Neuron (in vitro differentiated cells): ENCODE results near the gene ADAMTS20.
"Not testable (repeated sequence)": the region's sequence is repeated elsewhere in the genome, so short reads cannot be mapped to it uniquely, and the experiment has no call there.

Experiments
- H2AFZ ChIP-seq: one replicate; pipeline ENCODE4 v1.6.1; 2013; ENCODE audit warnings: low read depth, mild to moderate bottlenecking, inconsistent platforms, low read length, moderate library complexity
- H3K27me3 ChIP-seq: one replicate; pipeline ENCODE4 v1.6.1; 2013; ENCODE audit warnings: low read length; ENCODE audit not compliant: insufficient read depth
- H3K36me3 ChIP-seq: one replicate; pipeline ENCODE4 v1.6.1; 2013; ENCODE audit warnings: low read length; ENCODE audit not compliant: insufficient read depth
- H3K4me1 ChIP-seq: one replicate; pipeline ENCODE4 v1.6.1; 2013; ENCODE audit warnings: low read length; ENCODE audit not compliant: insufficient read depth
- H3K4me3 ChIP-seq: 2 replicates; pipeline ENCODE4 v1.5.1; 2013; ENCODE audit warnings: mild to moderate bottlenecking, low read length, moderate library complexity
- H3K9me3 ChIP-seq: one replicate; pipeline ENCODE4 v1.6.1; 2013; ENCODE audit warnings: low read length

Gene ADAMTS20

DNA sequence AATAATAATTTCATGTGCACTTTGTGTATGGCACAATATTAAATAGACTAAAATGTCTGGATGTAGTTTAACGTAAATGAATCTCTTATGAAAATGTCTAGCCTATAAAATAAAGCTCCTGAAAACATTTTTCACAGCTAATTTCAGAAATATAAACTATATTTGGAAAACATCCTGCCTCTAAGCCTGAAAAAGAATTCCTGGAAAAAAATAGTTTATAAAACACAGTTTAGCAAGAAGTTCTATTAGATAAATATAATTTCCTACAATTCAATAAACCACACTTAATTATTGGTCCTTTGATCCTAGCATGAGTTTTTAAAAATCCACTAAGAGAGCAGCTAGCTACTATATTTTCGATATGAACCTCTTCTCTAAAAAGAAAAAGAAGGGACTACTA is 159.9 kb downstream of the ADAMTS20 start:
- no peak overlapping the region for H2AFZ ChIP-seq
- H3K4me1 ChIP-seq, result no peaks in the 10 kb centered on the region
- H3K4me3 ChIP-seq, result no peak overlapping the region
- no peaks in the 10 kb centered on the region for H3K9me3 ChIP-seq
- no peaks in the 10 kb centered on the region for H3K36me3 ChIP-seq
- no peaks in the 10 kb centered on the region for H3K27me3 ChIP-seq

- Histone ChIP-seq H3K27me3 (no peaks in the 10 kb centered on the region), H3K36me3 (no peaks in the 10 kb centered on the region), H3K4me1 (no peaks in the 10 kb centered on the region), H3K9me3 (no peaks in the 10 kb centered on the region), H2AFZ (no peak overlapping the region), H3K4me3 (no peak overlapping the region)
Measured at GRCh38 chr12:43381879-43382278, 170.1 kb downstream of the ADAMTS20 start.

DNA sequence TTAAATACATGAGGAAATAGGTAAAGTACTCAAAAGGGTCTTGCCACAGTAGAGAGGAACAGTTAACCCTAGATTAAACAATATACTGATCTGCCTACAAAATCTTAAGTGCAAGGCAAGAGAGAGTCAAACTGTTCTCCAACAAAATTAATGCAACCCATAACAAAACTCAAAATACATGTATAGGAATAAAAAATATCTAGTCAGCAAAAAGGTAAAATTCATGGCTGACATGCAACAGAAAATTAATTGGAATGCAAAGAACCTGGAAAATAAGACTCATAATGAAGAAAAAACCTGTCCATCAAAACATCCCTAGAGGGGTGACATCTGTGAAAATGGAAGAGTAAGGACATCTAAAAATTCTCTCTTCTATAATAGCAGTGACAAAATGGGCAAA is 173.6 kb downstream of the ADAMTS20 start:
- no peaks in the 10 kb centered on the region for H3K4me1 ChIP-seq
- H3K36me3 ChIP-seq, result no peaks in the 10 kb centered on the region
- H3K4me3 ChIP-seq, result no peak overlapping the region
- H2AFZ ChIP-seq, result no peak overlapping the region
- no peaks in the 10 kb centered on the region for H3K27me3 ChIP-seq
- H3K9me3 ChIP-seq, result no peaks in the 10 kb centered on the region

- Histone ChIP-seq H3K9me3 (no peaks in the 10 kb centered on the region), H3K27me3 (no peaks in the 10 kb centered on the region)
Measured at GRCh38 chr12:43370263-43370662, 181.7 kb downstream of the ADAMTS20 start.

GRCh38 chr12:43362910-43363694 is 188.9 kb downstream of the ADAMTS20 start:
- no peaks in the 10 kb centered on the region for H3K4me1 ChIP-seq
- H2AFZ ChIP-seq, result no peak overlapping the region
- no peak overlapping the region for H3K4me3 ChIP-seq
- no peaks in the 10 kb centered on the region for H3K27me3 ChIP-seq
- H3K9me3 ChIP-seq, result no peaks in the 10 kb centered on the region
- no peaks in the 10 kb centered on the region for H3K36me3 ChIP-seq

More at GRCh38 chr12:43370263-43370662, 181.7 kb downstream of the ADAMTS20 start:
- no peak overlapping the region for H2AFZ ChIP-seq
- no peaks in the 10 kb centered on the region for H3K36me3 ChIP-seq
- H3K4me1 ChIP-seq, result no peaks in the 10 kb centered on the region
- no peak overlapping the region for H3K4me3 ChIP-seq

DNA sequence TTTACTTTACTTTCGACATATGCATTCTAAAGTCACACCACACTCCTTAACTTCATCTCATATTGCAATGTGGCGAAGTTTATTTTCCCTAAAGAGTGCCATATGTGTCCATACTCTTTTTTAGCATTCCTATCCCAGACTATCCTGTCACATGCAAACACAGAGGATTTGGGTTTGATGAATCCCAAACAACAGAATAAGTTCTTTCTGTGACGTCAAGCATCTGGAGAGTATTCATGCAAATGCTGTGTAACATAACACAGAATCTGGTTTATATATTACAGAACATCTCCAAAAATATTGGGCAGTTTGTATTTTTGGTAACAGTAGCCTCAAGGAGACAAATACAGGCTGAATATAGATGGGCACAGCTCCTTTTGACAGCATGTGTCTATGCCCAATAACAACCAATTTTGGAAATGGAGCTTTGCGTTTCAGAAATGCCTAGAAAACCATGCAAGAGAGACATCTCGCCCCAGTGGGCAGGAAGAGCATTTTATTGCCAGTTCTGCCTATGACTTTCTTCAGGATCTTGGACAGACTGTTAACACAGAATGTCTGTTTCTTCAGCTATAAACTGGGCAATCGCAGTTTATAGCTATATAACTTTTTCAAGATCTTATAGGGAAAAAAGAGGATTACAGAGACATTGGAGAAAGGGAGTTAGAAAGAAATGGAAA is 190.8 kb downstream of the ADAMTS20 start:
- H3K4me1 ChIP-seq, result no peaks in the 10 kb centered on the region
- no peaks in the 10 kb centered on the region for H3K36me3 ChIP-seq
- H2AFZ ChIP-seq, result no peak overlapping the region
- no peak overlapping the region for H3K4me3 ChIP-seq
- no peaks in the 10 kb centered on the region for H3K9me3 ChIP-seq
- H3K27me3 ChIP-seq, result no peaks in the 10 kb centered on the region

DNA sequence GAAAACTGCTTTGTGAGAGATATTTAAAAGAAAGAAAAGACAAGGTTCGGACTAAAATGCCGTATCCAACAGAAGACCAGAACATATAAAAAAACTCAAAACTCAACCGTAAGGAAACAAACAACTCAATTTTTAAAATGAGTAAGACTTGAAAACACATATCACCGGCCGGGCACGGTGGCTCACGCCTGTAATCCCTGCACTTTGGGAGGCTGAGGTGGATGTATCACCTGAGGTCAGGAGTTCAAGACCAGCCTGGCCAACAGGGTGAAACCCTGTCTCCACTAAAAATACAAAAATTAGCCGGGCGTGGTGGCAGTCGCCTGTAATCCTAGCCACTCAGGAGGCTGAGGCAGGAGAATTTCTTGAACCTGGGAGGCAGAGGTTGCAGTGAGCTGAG is 192.0 kb downstream of the ADAMTS20 start:
- not testable (repeated sequence) for H3K9me3 ChIP-seq, H3K4me3 ChIP-seq, H3K36me3 ChIP-seq, H3K27me3 ChIP-seq, H3K4me1 ChIP-seq, H2AFZ ChIP-seq

DNA sequence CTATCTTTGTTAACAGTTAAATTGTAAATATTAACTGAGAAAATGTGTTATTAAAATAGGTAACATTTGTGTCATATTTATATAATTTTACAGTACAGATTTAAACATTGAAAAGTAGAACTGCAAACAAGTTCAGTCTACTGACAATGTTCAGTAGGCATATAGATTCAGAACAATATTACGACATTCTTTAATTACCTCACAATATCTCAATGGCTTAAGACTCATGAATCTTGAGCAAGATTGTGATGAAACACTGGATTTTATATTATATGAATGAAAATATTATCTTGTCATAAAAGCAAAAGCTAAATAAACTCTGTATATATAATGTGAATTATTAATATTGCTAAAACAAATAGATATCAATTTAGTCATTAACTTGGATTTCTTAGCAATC is 194.9 kb downstream of the ADAMTS20 start:
- H3K9me3 ChIP-seq, result no peaks in the 10 kb centered on the region
- H3K4me3 ChIP-seq, result no peak overlapping the region
- no peaks in the 10 kb centered on the region for H3K4me1 ChIP-seq
- no peaks in the 10 kb centered on the region for H3K27me3 ChIP-seq
- H2AFZ ChIP-seq, result no peak overlapping the region
- H3K36me3 ChIP-seq, result no peaks in the 10 kb centered on the region

DNA sequence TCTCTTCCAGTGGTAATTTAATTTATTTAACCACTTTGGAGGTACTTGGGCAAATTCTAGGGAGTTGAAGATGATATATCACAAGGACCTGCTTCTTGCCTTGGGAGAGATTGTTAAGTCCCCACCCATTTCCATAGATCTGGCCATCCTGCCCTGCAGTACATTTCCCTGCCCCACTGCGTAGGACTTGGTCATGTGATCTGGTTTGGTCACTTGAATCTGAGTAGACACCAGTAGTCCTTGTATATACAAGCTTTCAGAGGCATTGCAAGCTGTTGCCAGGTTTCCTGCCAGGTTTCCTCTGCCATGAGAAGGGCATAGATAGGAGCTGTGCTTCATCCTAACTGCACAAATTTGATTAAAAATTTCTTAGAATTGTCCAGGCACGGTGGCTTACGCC is 200.0 kb downstream of the ADAMTS20 start:
- Histone ChIP-seq H3K9me3 (no peaks in the 10 kb centered on the region), H3K27me3 (no peaks in the 10 kb centered on the region), H3K4me3 (no peak overlapping the region), H2AFZ (no peak overlapping the region), H3K4me1 (no peaks in the 10 kb centered on the region), H3K36me3 (no peaks in the 10 kb centered on the region)

GRCh38 chr12:43349863-43350262 is 202.1 kb downstream of the ADAMTS20 start:
- no peak overlapping the region for H2AFZ ChIP-seq
- H3K9me3 ChIP-seq, result peaks cover 2% of the 10 kb centered on the region
- H3K27me3 ChIP-seq, result no peaks in the 10 kb centered on the region
- H3K4me1 ChIP-seq, result no peaks in the 10 kb centered on the region
- H3K36me3 ChIP-seq, result no peaks in the 10 kb centered on the region
- H3K4me3 ChIP-seq, result no peak overlapping the region

GRCh38 chr12:43348221-43348620 is 203.8 kb downstream of the ADAMTS20 start:
- Histone ChIP-seq H3K27me3 (no peaks in the 10 kb centered on the region), H3K9me3 (peaks cover 9% of the 10 kb centered on the region), H3K4me1 (no peaks in the 10 kb centered on the region)

DNA sequence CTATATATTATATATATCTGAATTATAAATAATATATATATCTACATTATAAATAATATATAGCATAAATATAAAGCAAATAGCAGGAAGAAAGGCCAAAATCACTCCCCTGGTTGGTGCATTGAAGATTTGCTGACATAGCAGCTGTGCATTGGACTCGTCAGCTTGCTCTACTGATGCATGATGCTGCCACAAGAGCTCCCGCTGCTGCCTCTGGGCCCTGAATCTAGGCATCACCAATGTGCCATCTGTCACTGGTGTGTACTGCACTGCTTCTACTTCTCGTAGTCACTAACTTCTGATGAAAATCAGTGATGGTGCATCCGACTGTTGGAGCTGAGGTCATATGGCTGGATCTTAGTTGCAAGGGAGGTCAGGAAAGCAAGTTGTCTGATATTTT is 205.0 kb downstream of the ADAMTS20 start:
- Histone ChIP-seq H2AFZ (no peak overlapping the region), H3K9me3 (peaks cover 9% of the 10 kb centered on the region), H3K4me3 (no peak overlapping the region), H3K27me3 (no peaks in the 10 kb centered on the region), H3K4me1 (peaks cover 9% of the 10 kb centered on the region), H3K36me3 (no peaks in the 10 kb centered on the region)

More at GRCh38 chr12:43348221-43348620, 203.8 kb downstream of the ADAMTS20 start:
- Histone ChIP-seq H3K36me3 (no peaks in the 10 kb centered on the region), H3K4me3 (no peak overlapping the region), H2AFZ (no peak overlapping the region)

DNA sequence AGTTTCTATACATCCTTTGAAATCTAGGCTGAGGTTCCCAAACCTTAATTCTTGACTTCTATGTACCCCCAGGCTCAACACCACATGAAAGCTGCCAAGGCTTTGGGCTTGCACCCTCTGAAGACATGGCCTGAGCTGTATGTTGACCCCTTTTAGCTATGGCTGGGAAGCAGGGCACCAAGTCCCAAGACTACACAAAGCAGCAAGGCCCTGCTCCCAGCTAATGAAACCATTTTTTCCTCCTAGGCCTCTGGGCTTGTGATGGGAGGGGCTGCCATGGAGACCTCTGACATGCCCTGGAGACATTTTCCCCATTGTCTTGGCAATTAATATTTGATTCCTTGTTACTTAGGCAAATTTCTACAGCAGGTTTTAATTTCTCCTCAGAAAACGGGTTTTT is 207.0 kb downstream of the ADAMTS20 start:
- peaks cover 9% of the 10 kb centered on the region for H3K9me3 ChIP-seq
- peaks cover 14% of the 10 kb centered on the region for H3K4me1 ChIP-seq

More for the DNA sequence above, 207.0 kb downstream of the ADAMTS20 start:
- Histone ChIP-seq H2AFZ (no peak overlapping the region), H3K27me3 (no peaks in the 10 kb centered on the region), H3K4me3 (no peak overlapping the region), H3K36me3 (no peaks in the 10 kb centered on the region)
